GM23338 (cell line): ENCODE measurements around the gene EGFR. TPM values are rescaled to one million over a fixed set of nuclear protein-coding genes. Genes with fewer than 3 reads are reported as not detected.

ENCODE experiments used
- ATAC-seq: fragments of 200-7000 bp; cut with Tn5 transposase; 3 replicates; pipeline ENCODE4 v1.9.1; 2020
- DNase-seq: peaks from one replicate; pipeline ENCODE4 v3.0.0-alpha.2; 2015; ENCODE audit warnings: low spot score
- H2AFZ ChIP-seq: fragments of 200-600 bp; sonication (generic); 2 replicates; pipeline ENCODE4 v1.8.0; 2016; ENCODE audit warnings: antibody characterized with exemption, mild to moderate bottlenecking, moderate library complexity
- H3F3A ChIP-seq: fragments of 200-600 bp; sonication (generic); replicated peaks from 2 replicates; pipeline ENCODE4 v1.8.0; 2017; ENCODE audit warnings: antibody characterized with exemption, mixed run types, low read depth
- H3K27ac ChIP-seq: fragments of 200-600 bp; sonication (generic); 2 replicates; pipeline ENCODE4 v1.6.1; 2016; ENCODE audit warnings: low read depth
- H3K27me3 ChIP-seq: fragments of 200-600 bp; sonication (generic); 2 replicates; pipeline ENCODE4 v1.8.0; 2016; ENCODE audit warnings: mild to moderate bottlenecking, mixed run types, moderate library complexity; ENCODE audit not compliant: insufficient read depth
- H3K36me3 ChIP-seq: fragments of 200-600 bp; sonication (generic); 2 replicates; pipeline ENCODE4 v1.8.0; 2016; ENCODE audit warnings: mild to moderate bottlenecking; ENCODE audit not compliant: insufficient read depth
- H3K4me1 ChIP-seq: fragments of 200-600 bp; sonication (generic); 2 replicates; pipeline ENCODE4 v1.8.0; 2016; ENCODE audit warnings: mild to moderate bottlenecking, moderate library complexity; ENCODE audit not compliant: insufficient read depth
- H3K4me2 ChIP-seq: fragments of 200-600 bp; sonication (generic); 2 replicates; pipeline ENCODE4 v1.7.1; 2017; ENCODE audit warnings: mixed run types
- H3K4me3 ChIP-seq: fragments of 200-600 bp; sonication (generic); 2 replicates; pipeline ENCODE4 v1.6.1; 2016; ENCODE audit warnings: mixed run types
- H3K79me2 ChIP-seq: fragments of 200-600 bp; sonication (generic); replicated peaks from 2 replicates; pipeline ENCODE4 v1.8.0; 2017; ENCODE audit warnings: mild to moderate bottlenecking; ENCODE audit not compliant: insufficient read depth
- H3K9me2 ChIP-seq: fragments of 200-600 bp; sonication (generic); 2 replicates; pipeline ENCODE4 v1.8.0; 2017; ENCODE audit not compliant: insufficient read depth
- H4K20me1 ChIP-seq: fragments of 200-600 bp; sonication (generic); replicated peaks from 2 replicates; pipeline ENCODE4 v1.8.0; 2017; ENCODE audit warnings: mild to moderate bottlenecking; ENCODE audit not compliant: insufficient read depth
- H3K27ac Mint-ChIP-seq: 2 replicates; pipeline ENCODE4 v1.8.0; 2020; ENCODE audit warnings: inconsistent platforms, mild to moderate bottlenecking, moderate library complexity, mixed read lengths
- H3K27me3 Mint-ChIP-seq: 3 replicates; pipeline ENCODE4 v1.8.0; 2022; ENCODE audit warnings: low read depth, mild to moderate bottlenecking, moderate library complexity, mixed read lengths, inconsistent platforms; ENCODE audit not compliant: insufficient read depth, poor library complexity
- H3K36me3 Mint-ChIP-seq: 3 replicates; pipeline ENCODE4 v1.8.0; 2021; ENCODE audit warnings: low read depth, mild to moderate bottlenecking, inconsistent platforms, moderate library complexity, mixed read lengths
- H3K4me1 Mint-ChIP-seq: 3 replicates; pipeline ENCODE4 v1.8.0; 2020; ENCODE audit warnings: mild to moderate bottlenecking, inconsistent platforms, mixed read lengths
- H3K4me3 Mint-ChIP-seq: 3 replicates; pipeline ENCODE4 v1.8.0; 2021; ENCODE audit warnings: moderate library complexity, mild to moderate bottlenecking, inconsistent platforms, mixed read lengths
- H3K9me3 Mint-ChIP-seq: 3 replicates; pipeline ENCODE4 v1.8.0; 2020; ENCODE audit warnings: moderate library complexity, mild to moderate bottlenecking, inconsistent platforms, mixed read lengths
- CREB1 ChIP-seq: fragments of 250-450 bp; sonication (Bioruptor Pico); IDR thresholded peaks from 2 replicates; pipeline ENCODE4 v1.5.0; 2020; ENCODE audit warnings: low read depth, mild to moderate bottlenecking, moderate library complexity
- CTCF ChIP-seq, 2 experiments: fragments of 200-600 bp in 1 of 2; sonication (generic) in 1 of 2; conservative IDR thresholded peaks; 2 replicates each; pipeline versions ENCODE4 v1.5.1 to v1.6.1; 2016 to 2017; ENCODE audit warnings: antibody characterized with exemption in 2 of 2, low read depth in 2 of 2, mild to moderate bottlenecking in 2 of 2, moderate library complexity in 1 of 2
- EZH2 ChIP-seq: fragments of 200-600 bp; sonication (generic); IDR thresholded peaks from one replicate; pipeline ENCODE4 v1.8.0; 2017; ENCODE audit warnings: antibody characterized with exemption, mild to moderate bottlenecking, low read depth; ENCODE audit not compliant: unreplicated experiment
- EZH2phosphoT487 ChIP-seq: fragments of 200-600 bp; sonication (generic); IDR thresholded peaks from one replicate; pipeline ENCODE4 v1.8.1; 2018; ENCODE audit warnings: antibody characterized with exemption; ENCODE audit not compliant: unreplicated experiment
- JUNB ChIP-seq: IDR thresholded peaks from one replicate; pipeline ENCODE4 v1.6.1; 2016; ENCODE audit warnings: antibody characterized with exemption; ENCODE audit not compliant: unreplicated experiment
- NANOG ChIP-seq: IDR thresholded peaks from 2 replicates; pipeline ENCODE4 v1.6.1; 2016; ENCODE audit warnings: antibody characterized with exemption, borderline replicate concordance
- STAT1 ChIP-seq: IDR thresholded peaks from one replicate; pipeline ENCODE4 v1.6.1; 2016; ENCODE audit warnings: antibody characterized with exemption; ENCODE audit not compliant: unreplicated experiment
- polyA plus RNA-seq: library from polyadenylated mRNA; unstranded; fragments of >200 nt; fragmentation: Nextera tagmentation; extraction: Ambion mirVana; gene quantifications from 2 replicates; pipeline ENCODE4 v1.2.1, GENCODE V29; 2016
- total RNA-seq: library from RNA; depleted of rRNA; stranded (reverse); fragments of >200 nt; shearing (Covaris generic); gene quantifications from 2 replicates; pipeline ENCODE4 v1.2.3, GENCODE V29; 2014
- TF ChIP-seq, protein P1 (sequence below): IDR thresholded peaks from one replicate; pipeline ENCODE4 v1.6.1; 2018; ENCODE audit warnings: antibody characterized with exemption; ENCODE audit not compliant: unreplicated experiment
- TF ChIP-seq, protein P2 (sequence below): IDR thresholded peaks from 2 replicates; pipeline ENCODE4 v1.6.1; 2016; ENCODE audit warnings: antibody characterized with exemption
- TF ChIP-seq, protein P3 (sequence below): fragments of 250-450 bp; sonication (Bioruptor Pico); IDR thresholded peaks from 2 replicates; pipeline ENCODE4 v1.5.0; 2020; ENCODE audit warnings: mild to moderate bottlenecking, moderate library complexity

The EGFR gene
- total and polyA plus RNA-seq, 2 experiments from 2014 or later, result 1.5 to 4.5 TPM

GRCh38 chr7:55021053-55021452, 2.2 kb downstream of the EGFR start (continued):
- TF ChIP-seq, protein P1, sequence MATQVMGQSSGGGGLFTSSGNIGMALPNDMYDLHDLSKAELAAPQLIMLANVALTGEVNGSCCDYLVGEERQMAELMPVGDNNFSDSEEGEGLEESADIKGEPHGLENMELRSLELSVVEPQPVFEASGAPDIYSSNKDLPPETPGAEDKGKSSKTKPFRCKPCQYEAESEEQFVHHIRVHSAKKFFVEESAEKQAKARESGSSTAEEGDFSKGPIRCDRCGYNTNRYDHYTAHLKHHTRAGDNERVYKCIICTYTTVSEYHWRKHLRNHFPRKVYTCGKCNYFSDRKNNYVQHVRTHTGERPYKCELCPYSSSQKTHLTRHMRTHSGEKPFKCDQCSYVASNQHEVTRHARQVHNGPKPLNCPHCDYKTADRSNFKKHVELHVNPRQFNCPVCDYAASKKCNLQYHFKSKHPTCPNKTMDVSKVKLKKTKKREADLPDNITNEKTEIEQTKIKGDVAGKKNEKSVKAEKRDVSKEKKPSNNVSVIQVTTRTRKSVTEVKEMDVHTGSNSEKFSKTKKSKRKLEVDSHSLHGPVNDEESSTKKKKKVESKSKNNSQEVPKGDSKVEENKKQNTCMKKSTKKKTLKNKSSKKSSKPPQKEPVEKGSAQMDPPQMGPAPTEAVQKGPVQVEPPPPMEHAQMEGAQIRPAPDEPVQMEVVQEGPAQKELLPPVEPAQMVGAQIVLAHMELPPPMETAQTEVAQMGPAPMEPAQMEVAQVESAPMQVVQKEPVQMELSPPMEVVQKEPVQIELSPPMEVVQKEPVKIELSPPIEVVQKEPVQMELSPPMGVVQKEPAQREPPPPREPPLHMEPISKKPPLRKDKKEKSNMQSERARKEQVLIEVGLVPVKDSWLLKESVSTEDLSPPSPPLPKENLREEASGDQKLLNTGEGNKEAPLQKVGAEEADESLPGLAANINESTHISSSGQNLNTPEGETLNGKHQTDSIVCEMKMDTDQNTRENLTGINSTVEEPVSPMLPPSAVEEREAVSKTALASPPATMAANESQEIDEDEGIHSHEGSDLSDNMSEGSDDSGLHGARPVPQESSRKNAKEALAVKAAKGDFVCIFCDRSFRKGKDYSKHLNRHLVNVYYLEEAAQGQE, result no peak
- TF ChIP-seq, protein P2, sequence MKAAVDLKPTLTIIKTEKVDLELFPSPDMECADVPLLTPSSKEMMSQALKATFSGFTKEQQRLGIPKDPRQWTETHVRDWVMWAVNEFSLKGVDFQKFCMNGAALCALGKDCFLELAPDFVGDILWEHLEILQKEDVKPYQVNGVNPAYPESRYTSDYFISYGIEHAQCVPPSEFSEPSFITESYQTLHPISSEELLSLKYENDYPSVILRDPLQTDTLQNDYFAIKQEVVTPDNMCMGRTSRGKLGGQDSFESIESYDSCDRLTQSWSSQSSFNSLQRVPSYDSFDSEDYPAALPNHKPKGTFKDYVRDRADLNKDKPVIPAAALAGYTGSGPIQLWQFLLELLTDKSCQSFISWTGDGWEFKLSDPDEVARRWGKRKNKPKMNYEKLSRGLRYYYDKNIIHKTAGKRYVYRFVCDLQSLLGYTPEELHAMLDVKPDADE, result no peak
- TF ChIP-seq NANOG (no peak), JUNB (no peak)

DNA sequence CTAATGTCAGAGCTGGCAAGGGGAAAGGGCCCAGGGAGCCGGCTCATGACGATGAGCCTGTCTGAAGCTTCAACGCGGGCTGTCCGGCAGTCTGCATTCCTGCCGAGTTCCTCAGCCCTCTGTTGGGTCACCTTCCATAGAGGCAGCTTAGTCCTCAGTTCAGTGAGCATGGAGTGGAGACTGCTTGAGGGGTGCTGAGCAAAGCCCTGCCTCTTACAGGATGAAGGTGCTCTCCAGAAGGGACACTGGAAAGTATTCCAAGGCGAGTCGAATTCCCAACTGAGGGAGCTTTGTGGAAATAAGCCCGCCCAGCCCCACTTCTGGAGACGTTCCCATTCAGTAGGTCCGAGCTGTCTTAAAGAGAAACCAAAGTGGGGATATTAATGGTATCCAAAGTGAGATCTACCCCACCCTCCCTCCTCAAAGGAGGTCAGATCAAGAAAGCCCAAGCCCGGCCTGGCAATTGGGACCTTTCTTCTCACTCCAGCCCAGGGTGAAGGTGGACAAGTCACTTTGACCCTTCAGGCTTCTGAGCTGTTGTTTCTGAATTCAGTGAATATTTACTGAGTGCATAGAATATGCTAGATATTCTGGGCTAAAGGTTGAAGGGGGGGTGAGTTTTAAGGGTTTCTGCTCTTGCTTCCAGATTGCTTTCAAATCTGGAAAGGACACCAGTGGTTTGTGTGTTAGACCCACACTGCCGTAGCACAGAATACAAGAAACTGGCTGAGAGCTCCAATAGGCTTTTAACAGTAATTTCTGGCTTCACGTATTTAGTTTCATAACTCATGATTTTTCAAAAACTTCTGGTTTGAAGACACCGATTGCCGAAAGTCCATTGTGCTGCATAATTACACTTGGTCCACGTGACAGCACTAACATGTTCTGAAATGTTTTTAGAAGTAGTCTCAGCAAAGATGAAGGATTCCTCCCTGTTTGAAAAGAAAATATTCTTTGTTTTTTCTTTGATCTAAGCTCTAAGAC, 3.5 kb downstream of the EGFR start:
- H3K4me3 ChIP-seq, result no peak overlapping the region
- Mint-ChIP-seq H3K9me3 (no peaks in the 10 kb centered on the region), H3K27ac (no peak overlapping the region), H3K36me3 (no peaks in the 10 kb centered on the region), H3K4me1 (peaks cover 8% of the 10 kb centered on the region; the same call in 2 of the 3 replicates), H3K4me3 (no peak overlapping the region), H3K27me3 (peaks cover 37% of the 10 kb centered on the region)
- ATAC-seq, result no peak
- peaks cover 8% of the 10 kb centered on the region for H4K20me1 ChIP-seq
- no peak overlapping the region for H3K27ac ChIP-seq
- H3K4me1 ChIP-seq, result peaks cover 4% of the 10 kb centered on the region; the same call in 1 of the 2 replicates
- no peaks in the 10 kb centered on the region for H3F3A ChIP-seq
- H3K79me2 ChIP-seq, result no peaks in the 10 kb centered on the region
- H3K27me3 ChIP-seq, result peaks cover 52% of the 10 kb centered on the region
- H2AFZ ChIP-seq, result no peak overlapping the region
- no peaks in the 10 kb centered on the region for H3K9me2 ChIP-seq
- H3K4me2 ChIP-seq, result no peak overlapping the region
- no peaks in the 10 kb centered on the region for H3K36me3 ChIP-seq
- no peak for DNase-seq
- TF ChIP-seq EZH2phosphoT487 (no peak), CTCF (conservative IDR thresholded peaks at IDR 0.05; ENCODE audit: low read depth in 2 of 2) (no peak), EZH2 (no peak), STAT1 (no peak), CREB1 (CRISPR knock-in tag) (no peak), NANOG (no peak)
- TF ChIP-seq, protein P3, sequence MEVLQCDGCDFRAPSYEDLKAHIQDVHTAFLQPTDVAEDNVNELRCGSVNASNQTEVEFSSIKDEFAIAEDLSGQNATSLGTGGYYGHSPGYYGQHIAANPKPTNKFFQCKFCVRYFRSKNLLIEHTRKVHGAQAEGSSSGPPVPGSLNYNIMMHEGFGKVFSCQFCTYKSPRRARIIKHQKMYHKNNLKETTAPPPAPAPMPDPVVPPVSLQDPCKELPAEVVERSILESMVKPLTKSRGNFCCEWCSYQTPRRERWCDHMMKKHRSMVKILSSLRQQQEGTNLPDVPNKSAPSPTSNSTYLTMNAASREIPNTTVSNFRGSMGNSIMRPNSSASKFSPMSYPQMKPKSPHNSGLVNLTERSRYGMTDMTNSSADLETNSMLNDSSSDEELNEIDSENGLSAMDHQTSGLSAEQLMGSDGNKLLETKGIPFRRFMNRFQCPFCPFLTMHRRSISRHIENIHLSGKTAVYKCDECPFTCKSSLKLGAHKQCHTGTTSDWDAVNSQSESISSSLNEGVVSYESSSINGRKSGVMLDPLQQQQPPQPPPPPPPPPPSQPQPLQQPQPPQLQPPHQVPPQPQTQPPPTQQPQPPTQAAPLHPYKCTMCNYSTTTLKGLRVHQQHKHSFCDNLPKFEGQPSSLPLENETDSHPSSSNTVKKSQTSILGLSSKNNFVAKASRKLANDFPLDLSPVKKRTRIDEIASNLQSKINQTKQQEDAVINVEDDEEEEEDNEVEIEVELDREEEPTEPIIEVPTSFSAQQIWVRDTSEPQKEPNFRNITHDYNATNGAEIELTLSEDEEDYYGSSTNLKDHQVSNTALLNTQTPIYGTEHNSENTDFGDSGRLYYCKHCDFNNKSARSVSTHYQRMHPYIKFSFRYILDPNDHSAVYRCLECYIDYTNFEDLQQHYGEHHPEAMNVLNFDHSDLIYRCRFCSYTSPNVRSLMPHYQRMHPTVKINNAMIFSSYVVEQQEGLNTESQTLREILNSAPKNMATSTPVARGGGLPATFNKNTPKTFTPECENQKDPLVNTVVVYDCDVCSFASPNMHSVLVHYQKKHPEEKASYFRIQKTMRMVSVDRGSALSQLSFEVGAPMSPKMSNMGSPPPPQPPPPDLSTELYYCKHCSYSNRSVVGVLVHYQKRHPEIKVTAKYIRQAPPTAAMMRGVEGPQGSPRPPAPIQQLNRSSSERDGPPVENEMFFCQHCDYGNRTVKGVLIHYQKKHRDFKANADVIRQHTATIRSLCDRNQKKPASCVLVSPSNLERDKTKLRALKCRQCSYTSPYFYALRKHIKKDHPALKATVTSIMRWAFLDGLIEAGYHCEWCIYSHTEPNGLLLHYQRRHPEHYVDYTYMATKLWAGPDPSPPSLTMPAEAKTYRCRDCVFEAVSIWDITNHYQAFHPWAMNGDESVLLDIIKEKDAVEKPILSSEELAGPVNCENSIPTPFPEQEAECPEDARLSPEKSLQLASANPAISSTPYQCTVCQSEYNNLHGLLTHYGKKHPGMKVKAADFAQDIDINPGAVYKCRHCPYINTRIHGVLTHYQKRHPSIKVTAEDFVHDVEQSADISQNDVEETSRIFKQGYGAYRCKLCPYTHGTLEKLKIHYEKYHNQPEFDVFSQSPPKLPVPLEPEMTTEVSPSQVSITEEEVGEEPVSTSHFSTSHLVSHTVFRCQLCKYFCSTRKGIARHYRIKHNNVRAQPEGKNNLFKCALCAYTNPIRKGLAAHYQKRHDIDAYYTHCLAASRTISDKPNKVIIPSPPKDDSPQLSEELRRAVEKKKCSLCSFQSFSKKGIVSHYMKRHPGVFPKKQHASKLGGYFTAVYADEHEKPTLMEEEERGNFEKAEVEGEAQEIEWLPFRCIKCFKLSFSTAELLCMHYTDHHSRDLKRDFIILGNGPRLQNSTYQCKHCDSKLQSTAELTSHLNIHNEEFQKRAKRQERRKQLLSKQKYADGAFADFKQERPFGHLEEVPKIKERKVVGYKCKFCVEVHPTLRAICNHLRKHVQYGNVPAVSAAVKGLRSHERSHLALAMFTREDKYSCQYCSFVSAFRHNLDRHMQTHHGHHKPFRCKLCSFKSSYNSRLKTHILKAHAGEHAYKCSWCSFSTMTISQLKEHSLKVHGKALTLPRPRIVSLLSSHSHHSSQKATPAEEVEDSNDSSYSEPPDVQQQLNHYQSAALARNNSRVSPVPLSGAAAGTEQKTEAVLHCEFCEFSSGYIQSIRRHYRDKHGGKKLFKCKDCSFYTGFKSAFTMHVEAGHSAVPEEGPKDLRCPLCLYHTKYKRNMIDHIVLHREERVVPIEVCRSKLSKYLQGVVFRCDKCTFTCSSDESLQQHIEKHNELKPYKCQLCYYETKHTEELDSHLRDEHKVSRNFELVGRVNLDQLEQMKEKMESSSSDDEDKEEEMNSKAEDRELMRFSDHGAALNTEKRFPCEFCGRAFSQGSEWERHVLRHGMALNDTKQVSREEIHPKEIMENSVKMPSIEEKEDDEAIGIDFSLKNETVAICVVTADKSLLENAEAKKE, result no peak
